Stimulated activated naive B cell treated with anti-CD40 and anti-IgM and Interleukin-4, amounts not matched to agents 10 μg/mL and 1 μg/mL and 100 μg/mL, for 72 hours (primary cell): ENCODE data around the gene LMF1.

Experiments used
- ATAC-seq, 2 donors: fragments of 150-1000 bp; cut with Tn5 transposase; replicated peaks; 2 replicates each; pipeline ENCODE4 v1.10.0; 2021; ENCODE audit warnings: moderate library complexity in 1 of 2
- DNase-seq: peaks from one replicate; pipeline ENCODE4 v3.0.0; 2021
- H3K27ac Mint-ChIP-seq: one replicate; pipeline ENCODE4 v1.8.0; 2022; ENCODE audit warnings: mild to moderate bottlenecking, mixed read lengths
- H3K27me3 Mint-ChIP-seq, 2 donors: one replicate each; pipeline ENCODE4 v1.8.0; 2022; ENCODE audit warnings: mixed read lengths in 2 of 2
- H3K36me3 Mint-ChIP-seq, 2 donors: one replicate each; pipeline ENCODE4 v1.8.0; 2022; ENCODE audit warnings: mixed read lengths in 2 of 2, mild to moderate bottlenecking in 1 of 2
- H3K4me1 Mint-ChIP-seq, 2 donors: one replicate each; pipeline ENCODE4 v1.8.0; 2022; ENCODE audit warnings: mixed read lengths in 2 of 2, mild to moderate bottlenecking in 1 of 2
- H3K4me3 Mint-ChIP-seq, 2 donors: one replicate each; pipeline ENCODE4 v1.8.0; 2022; ENCODE audit warnings: mild to moderate bottlenecking in 2 of 2, mixed read lengths in 2 of 2, moderate library complexity in 1 of 2
- H3K9me3 Mint-ChIP-seq, 2 donors: one replicate each; pipeline ENCODE4 v1.8.0; 2022; ENCODE audit warnings: mixed read lengths in 2 of 2, mild to moderate bottlenecking in 1 of 2

LMF1 gene

GRCh38 chr16:848510-849253, 122.1 kb downstream of the LMF1 start:
- DNase-seq (no peak), ATAC-seq (no peak)
- H3K4me3 Mint-ChIP-seq = no peak overlapping the region
- H3K4me1 Mint-ChIP-seq = no peaks in the 10 kb centered on the region
- peaks cover 3 to 7% of the 10 kb centered on the region in 2 donors for H3K9me3 Mint-ChIP-seq
- H3K27ac Mint-ChIP-seq = no peak overlapping the region
- H3K36me3 Mint-ChIP-seq = peaks cover 1 to 2% of the 10 kb centered on the region in 2 donors
- peaks cover 3 to 4% of the 10 kb centered on the region in 2 donors for H3K27me3 Mint-ChIP-seq

- H3K4me1 Mint-ChIP-seq = no peaks in the 10 kb centered on the region
- no peak overlapping the region for H3K4me3 Mint-ChIP-seq
- H3K27ac Mint-ChIP-seq = no peak overlapping the region
- H3K9me3 Mint-ChIP-seq = peaks cover 3 to 7% of the 10 kb centered on the region in 2 donors
- peaks cover 3 to 4% of the 10 kb centered on the region in 2 donors for H3K27me3 Mint-ChIP-seq
- no peak for ATAC-seq
- DNase-seq = no peak
- H3K36me3 Mint-ChIP-seq = no peaks in the 10 kb centered on the region
Measured at GRCh38 chr16:847681-848445, 122.9 kb downstream of the LMF1 start.

GRCh38 chr16:847151-847550, 123.6 kb downstream of the LMF1 start:
- peaks cover 3 to 7% of the 10 kb centered on the region in 2 donors for H3K9me3 Mint-ChIP-seq
- ATAC-seq (no peak), DNase-seq (no peak)
- H3K27ac Mint-ChIP-seq = no peak overlapping the region
- no peak overlapping the region for H3K4me3 Mint-ChIP-seq
- no peaks in the 10 kb centered on the region for H3K36me3 Mint-ChIP-seq
- no peaks in the 10 kb centered on the region for H3K4me1 Mint-ChIP-seq
- peaks cover 3 to 7% of the 10 kb centered on the region in 2 donors for H3K27me3 Mint-ChIP-seq

GRCh38 chr16:845351-845745, 125.4 kb downstream of the LMF1 start:
- no peak for DNase-seq
- H3K4me3 Mint-ChIP-seq = no peak overlapping the region
- peaks cover 3 to 4% of the 10 kb centered on the region in 2 donors for H3K9me3 Mint-ChIP-seq
- H3K36me3 Mint-ChIP-seq = no peaks in the 10 kb centered on the region
- no peak for ATAC-seq
- H3K27ac Mint-ChIP-seq = no peak overlapping the region
- H3K27me3 Mint-ChIP-seq = peaks cover 3 to 8% of the 10 kb centered on the region in 2 donors
- no peaks in the 10 kb centered on the region for H3K4me1 Mint-ChIP-seq

GRCh38 chr16:844638-845350, 126.0 kb downstream of the LMF1 start:
- H3K4me1 Mint-ChIP-seq = no peaks in the 10 kb centered on the region
- no peak overlapping the region for H3K27ac Mint-ChIP-seq
- no peak for DNase-seq
- no peaks in the 10 kb centered on the region for H3K9me3 Mint-ChIP-seq
- ATAC-seq = no peak
- no peaks in the 10 kb centered on the region for H3K36me3 Mint-ChIP-seq
- H3K4me3 Mint-ChIP-seq = no peak overlapping the region
- peaks cover 3 to 8% of the 10 kb centered on the region in 2 donors for H3K27me3 Mint-ChIP-seq

GRCh38 chr16:843771-844170, 127.0 kb downstream of the LMF1 start:
- ATAC-seq (no peak), DNase-seq (no peak)
- Mint-ChIP-seq H3K27me3 (peaks cover 3 to 8% of the 10 kb centered on the region in 2 donors), H3K4me1 (no peaks in the 10 kb centered on the region), H3K9me3 (no peaks in the 10 kb centered on the region), H3K4me3 (no peak overlapping the region), H3K27ac (no peak overlapping the region), H3K36me3 (no peaks in the 10 kb centered on the region)

GRCh38 chr16:842711-843560, 127.8 kb downstream of the LMF1 start:
- Mint-ChIP-seq H3K27me3 (peaks cover 3 to 8% of the 10 kb centered on the region in 2 donors), H3K9me3 (peaks cover 0 to 2% of the 10 kb centered on the region in 2 donors), H3K4me3 (no peak overlapping the region), H3K27ac (no peak overlapping the region), H3K4me1 (no peaks in the 10 kb centered on the region), H3K36me3 (no peaks in the 10 kb centered on the region)
- ATAC-seq (no peak), DNase-seq (no peak)

GRCh38 chr16:842061-842476, 128.7 kb downstream of the LMF1 start:
- Mint-ChIP-seq H3K36me3 (no peaks in the 10 kb centered on the region), H3K4me1 (no peaks in the 10 kb centered on the region), H3K27ac (no peak overlapping the region), H3K4me3 (no peak overlapping the region), H3K9me3 (peaks cover 0 to 2% of the 10 kb centered on the region in 2 donors), H3K27me3 (peaks cover 3 to 8% of the 10 kb centered on the region in 2 donors)
- ATAC-seq (no peak), DNase-seq (no peak)

- Mint-ChIP-seq H3K9me3 (peaks cover under 1 to 2% of the 10 kb centered on the region in 2 donors), H3K27me3 (peaks cover 3 to 8% of the 10 kb centered on the region in 2 donors), H3K36me3 (peaks cover 0 to under 1% of the 10 kb centered on the region in 2 donors), H3K27ac (no peak overlapping the region), H3K4me1 (no peaks in the 10 kb centered on the region), H3K4me3 (no peak overlapping the region)
- no peak for DNase-seq
- no peak for ATAC-seq
Measured at GRCh38 chr16:841455-842060, 129.2 kb downstream of the LMF1 start.

- Mint-ChIP-seq H3K9me3 (peaks cover 6 to 7% of the 10 kb centered on the region in 2 donors), H3K27me3 (peaks cover 3 to 8% of the 10 kb centered on the region in 2 donors), H3K27ac (no peak overlapping the region), H3K4me1 (no peaks in the 10 kb centered on the region), H3K36me3 (peaks cover 3 to 4% of the 10 kb centered on the region in 2 donors), H3K4me3 (no peak overlapping the region)
- no peak for DNase-seq
- ATAC-seq = no peak
Measured at GRCh38 chr16:840561-841454, 130.0 kb downstream of the LMF1 start.

GRCh38 chr16:839643-840408, 131.0 kb downstream of the LMF1 start:
- Mint-ChIP-seq H3K36me3 (peaks cover 3 to 4% of the 10 kb centered on the region in 2 donors), H3K27ac (no peak overlapping the region), H3K4me3 (no peak overlapping the region), H3K9me3 (peaks cover 6 to 10% of the 10 kb centered on the region in 2 donors), H3K4me1 (no peaks in the 10 kb centered on the region), H3K27me3 (peaks cover 0 to 6% of the 10 kb centered on the region in 2 donors)
- ATAC-seq = no peak
- DNase-seq = no peak

- Mint-ChIP-seq H3K4me3 (no peak overlapping the region), H3K36me3 (peaks cover 3 to 4% of the 10 kb centered on the region in 2 donors), H3K9me3 (peaks cover 6 to 10% of the 10 kb centered on the region in 2 donors), H3K4me1 (no peaks in the 10 kb centered on the region), H3K27me3 (peaks cover 0 to 4% of the 10 kb centered on the region in 2 donors), H3K27ac (no peak overlapping the region)
- ATAC-seq (no peak), DNase-seq (no peak)
Measured at GRCh38 chr16:838741-839140, 132.0 kb downstream of the LMF1 start.
